Measurements from ENCODE around the gene NUP93. TPM values are rescaled to one million over a fixed set of nuclear protein-coding genes. Genes with fewer than 3 reads are reported as not detected.
"Not testable (repeated sequence)": the region's sequence is repeated elsewhere in the genome, so short reads cannot be mapped to it uniquely, and the experiment has no call there.

NUP93 gene
- total RNA-seq, 1 donor from 2014 or later, result 92.9 TPM

DNA sequence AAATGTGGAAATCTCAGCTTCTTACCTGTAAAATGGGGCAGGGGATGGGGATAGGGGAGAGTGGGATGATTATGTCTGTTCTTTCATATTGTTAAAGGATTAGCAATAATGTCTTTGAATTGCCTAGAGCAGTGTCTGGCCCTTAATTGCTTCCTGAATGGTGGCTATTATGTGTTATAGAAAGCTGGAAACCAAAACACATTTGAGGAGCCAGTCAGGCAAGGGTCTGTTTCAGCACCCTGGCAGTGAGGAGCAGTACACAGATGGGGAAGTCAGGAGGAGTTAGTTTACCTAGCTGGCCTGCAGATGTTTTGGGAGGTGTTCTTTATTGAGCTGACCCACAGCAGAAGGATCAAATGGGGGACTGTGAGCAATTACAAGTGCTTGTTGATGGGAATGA lies 63.0 kb downstream of the NUP93 start:
- TF ChIP-seq, protein P1, sequence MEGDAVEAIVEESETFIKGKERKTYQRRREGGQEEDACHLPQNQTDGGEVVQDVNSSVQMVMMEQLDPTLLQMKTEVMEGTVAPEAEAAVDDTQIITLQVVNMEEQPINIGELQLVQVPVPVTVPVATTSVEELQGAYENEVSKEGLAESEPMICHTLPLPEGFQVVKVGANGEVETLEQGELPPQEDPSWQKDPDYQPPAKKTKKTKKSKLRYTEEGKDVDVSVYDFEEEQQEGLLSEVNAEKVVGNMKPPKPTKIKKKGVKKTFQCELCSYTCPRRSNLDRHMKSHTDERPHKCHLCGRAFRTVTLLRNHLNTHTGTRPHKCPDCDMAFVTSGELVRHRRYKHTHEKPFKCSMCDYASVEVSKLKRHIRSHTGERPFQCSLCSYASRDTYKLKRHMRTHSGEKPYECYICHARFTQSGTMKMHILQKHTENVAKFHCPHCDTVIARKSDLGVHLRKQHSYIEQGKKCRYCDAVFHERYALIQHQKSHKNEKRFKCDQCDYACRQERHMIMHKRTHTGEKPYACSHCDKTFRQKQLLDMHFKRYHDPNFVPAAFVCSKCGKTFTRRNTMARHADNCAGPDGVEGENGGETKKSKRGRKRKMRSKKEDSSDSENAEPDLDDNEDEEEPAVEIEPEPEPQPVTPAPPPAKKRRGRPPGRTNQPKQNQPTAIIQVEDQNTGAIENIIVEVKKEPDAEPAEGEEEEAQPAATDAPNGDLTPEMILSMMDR (IDR thresholded peaks at IDR 0.05; ENCODE audit: unreplicated experiment), result no peak
- peaks cover 4% of the 10 kb centered on the region for H3K27me3 Mint-ChIP-seq (ENCODE audit: unreplicated experiment)
- DNase-seq (ENCODE audit: low spot score), result no peak
- no peak overlapping the region for H3K4me3 Mint-ChIP-seq (ENCODE audit: unreplicated experiment)
- no peaks in the 10 kb centered on the region for H3K36me3 Mint-ChIP-seq (ENCODE audit: low read depth, unreplicated experiment)
- no peak overlapping the region for H3K27ac Mint-ChIP-seq (ENCODE audit: unreplicated experiment)
- H3K9me3 Mint-ChIP-seq (ENCODE audit: unreplicated experiment), result no peaks in the 10 kb centered on the region
- H3K4me1 Mint-ChIP-seq (ENCODE audit: unreplicated experiment), result peaks cover 12% of the 10 kb centered on the region

GRCh38 chr16:56793492-56793891 lies 63.6 kb downstream of the NUP93 start:
- H3K9me3 Mint-ChIP-seq (ENCODE audit: unreplicated experiment), result no peaks in the 10 kb centered on the region
- peaks cover 12% of the 10 kb centered on the region for H3K4me1 Mint-ChIP-seq (ENCODE audit: unreplicated experiment)
- no peak overlapping the region for H3K4me3 Mint-ChIP-seq (ENCODE audit: unreplicated experiment)
- H3K27ac Mint-ChIP-seq (ENCODE audit: unreplicated experiment), result no peak overlapping the region
- TF ChIP-seq, protein P1 (IDR thresholded peaks at IDR 0.05; ENCODE audit: unreplicated experiment), result no peak
- peaks cover 4% of the 10 kb centered on the region for H3K27me3 Mint-ChIP-seq (ENCODE audit: unreplicated experiment)
- H3K36me3 Mint-ChIP-seq (ENCODE audit: low read depth, unreplicated experiment), result no peaks in the 10 kb centered on the region
- peak; percentile 14 for DNase-seq (ENCODE audit: low spot score)

- H3K27me3 Mint-ChIP-seq (ENCODE audit: unreplicated experiment), result peaks cover 4% of the 10 kb centered on the region
- TF ChIP-seq, protein P1 (IDR thresholded peaks at IDR 0.05; ENCODE audit: unreplicated experiment), result no peak
- no peaks in the 10 kb centered on the region for H3K36me3 Mint-ChIP-seq (ENCODE audit: low read depth, unreplicated experiment)
- H3K9me3 Mint-ChIP-seq (ENCODE audit: unreplicated experiment), result no peaks in the 10 kb centered on the region
- H3K4me3 Mint-ChIP-seq (ENCODE audit: unreplicated experiment), result no peak overlapping the region
- H3K4me1 Mint-ChIP-seq (ENCODE audit: unreplicated experiment), result peaks cover 12% of the 10 kb centered on the region
- DNase-seq (ENCODE audit: low spot score), result no peak
- no peak overlapping the region for H3K27ac Mint-ChIP-seq (ENCODE audit: unreplicated experiment)
Observed at GRCh38 chr16:56795011-56795410, 65.1 kb downstream of the NUP93 start.

DNA sequence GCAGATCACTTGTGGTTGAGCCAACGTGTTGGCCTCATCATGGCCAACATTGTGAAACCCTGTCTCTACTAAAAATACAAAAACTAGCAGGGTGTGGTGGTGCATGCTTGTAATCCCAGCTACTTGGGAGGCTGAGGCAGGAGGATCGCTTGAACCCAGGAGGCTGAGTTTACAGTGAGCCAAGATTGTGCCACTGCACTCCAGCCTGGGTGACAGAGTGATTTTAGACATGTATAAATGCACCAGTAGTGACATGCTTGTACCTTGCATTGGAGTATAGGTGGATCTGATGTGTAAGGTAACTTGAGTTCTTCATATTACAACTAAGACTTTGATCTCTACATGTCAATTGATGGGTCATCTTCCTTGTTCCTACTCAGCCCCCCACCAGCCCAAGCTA lies 67.1 kb downstream of the NUP93 start:
- H3K4me3 Mint-ChIP-seq (ENCODE audit: unreplicated experiment); H3K9me3 Mint-ChIP-seq (ENCODE audit: unreplicated experiment); DNase-seq (ENCODE audit: low spot score); H3K27ac Mint-ChIP-seq (ENCODE audit: unreplicated experiment); H3K36me3 Mint-ChIP-seq (ENCODE audit: low read depth, unreplicated experiment); H3K27me3 Mint-ChIP-seq (ENCODE audit: unreplicated experiment): not testable (repeated sequence)
- peaks cover 12% of the 10 kb centered on the region for H3K4me1 Mint-ChIP-seq (ENCODE audit: unreplicated experiment)

DNA sequence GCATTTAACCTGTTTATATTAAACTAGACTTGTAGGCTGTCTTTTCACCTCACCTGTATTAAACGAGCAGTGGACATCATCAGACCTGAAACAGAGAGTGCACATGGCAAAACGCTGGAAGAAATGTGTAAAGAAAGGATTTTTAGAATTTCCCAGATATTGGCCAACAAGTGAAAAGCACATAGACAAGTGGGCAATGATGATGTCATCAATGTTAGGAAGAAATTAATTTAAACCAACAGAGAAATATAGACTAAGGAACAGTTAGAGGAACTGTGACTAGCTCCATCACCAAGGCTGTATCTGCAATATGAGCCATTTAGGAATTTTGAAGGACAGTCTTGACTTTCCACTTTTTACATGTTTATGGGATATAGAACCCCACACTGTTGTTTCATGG lies 67.9 kb downstream of the NUP93 start:
- Mint-ChIP-seq H3K36me3 (ENCODE audit: low read depth, unreplicated experiment) (no peaks in the 10 kb centered on the region), H3K9me3 (ENCODE audit: unreplicated experiment) (no peaks in the 10 kb centered on the region), H3K27ac (ENCODE audit: unreplicated experiment) (no peak overlapping the region), H3K27me3 (ENCODE audit: unreplicated experiment) (peaks cover 4% of the 10 kb centered on the region), H3K4me3 (ENCODE audit: unreplicated experiment) (no peak overlapping the region), H3K4me1 (ENCODE audit: unreplicated experiment) (peaks cover 12% of the 10 kb centered on the region)
- TF ChIP-seq, protein P1 (IDR thresholded peaks at IDR 0.05; ENCODE audit: unreplicated experiment), result no peak
- no peak for DNase-seq (ENCODE audit: low spot score)

DNA sequence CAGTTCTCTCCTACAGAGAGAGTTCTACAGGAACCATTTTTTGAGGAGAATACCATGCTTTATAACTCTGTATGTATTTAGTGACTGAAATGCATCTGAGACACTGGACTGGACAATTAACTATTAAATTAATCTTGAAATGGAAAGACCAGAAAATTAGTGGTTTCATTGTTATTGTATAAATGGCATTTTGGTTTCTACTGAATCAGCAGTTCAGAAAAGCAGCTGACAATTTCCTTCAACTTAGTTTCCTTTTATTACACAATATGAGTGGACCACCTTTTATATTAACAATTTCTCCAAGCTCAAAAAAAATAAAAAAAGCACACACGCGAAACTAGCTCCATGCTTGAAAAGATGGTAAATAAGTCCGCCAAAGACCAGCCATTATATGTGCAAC lies 69.0 kb downstream of the NUP93 start:
- Mint-ChIP-seq H3K9me3 (ENCODE audit: unreplicated experiment) (no peaks in the 10 kb centered on the region), H3K27me3 (ENCODE audit: unreplicated experiment) (peaks cover 1% of the 10 kb centered on the region), H3K36me3 (ENCODE audit: low read depth, unreplicated experiment) (no peaks in the 10 kb centered on the region), H3K4me1 (ENCODE audit: unreplicated experiment) (peaks cover 2% of the 10 kb centered on the region), H3K4me3 (ENCODE audit: unreplicated experiment) (no peak overlapping the region), H3K27ac (ENCODE audit: unreplicated experiment) (no peak overlapping the region)
- no peak for DNase-seq (ENCODE audit: low spot score)
- TF ChIP-seq, protein P1 (IDR thresholded peaks at IDR 0.05; ENCODE audit: unreplicated experiment), result no peak
